NCI-H460 (cell line): ENCODE results near the gene KCNMA1. TPM values are rescaled to one million over a fixed set of nuclear protein-coding genes. Genes with fewer than 3 reads are reported as not detected.

Experiments used
- DNase-seq: peaks from one replicate; pipeline ENCODE4 v3.0.0-alpha.2; 2016; ENCODE audit warnings: low read depth; ENCODE audit errors: extremely low read depth
- total RNA-seq: library from RNA; depleted of rRNA; stranded (reverse); fragments of >200 nt; shearing (Covaris generic); gene quantifications from 2 replicates; pipeline ENCODE4 v1.2.3, GENCODE V29; 2014

Gene KCNMA1
- total RNA-seq, 1 experiment from 2014 or later, result 0.54 TPM

- no peak for DNase-seq
These were observed 457.5 kb downstream of the KCNMA1 start for GRCh38 chr10:77180104-77180503.

DNA sequence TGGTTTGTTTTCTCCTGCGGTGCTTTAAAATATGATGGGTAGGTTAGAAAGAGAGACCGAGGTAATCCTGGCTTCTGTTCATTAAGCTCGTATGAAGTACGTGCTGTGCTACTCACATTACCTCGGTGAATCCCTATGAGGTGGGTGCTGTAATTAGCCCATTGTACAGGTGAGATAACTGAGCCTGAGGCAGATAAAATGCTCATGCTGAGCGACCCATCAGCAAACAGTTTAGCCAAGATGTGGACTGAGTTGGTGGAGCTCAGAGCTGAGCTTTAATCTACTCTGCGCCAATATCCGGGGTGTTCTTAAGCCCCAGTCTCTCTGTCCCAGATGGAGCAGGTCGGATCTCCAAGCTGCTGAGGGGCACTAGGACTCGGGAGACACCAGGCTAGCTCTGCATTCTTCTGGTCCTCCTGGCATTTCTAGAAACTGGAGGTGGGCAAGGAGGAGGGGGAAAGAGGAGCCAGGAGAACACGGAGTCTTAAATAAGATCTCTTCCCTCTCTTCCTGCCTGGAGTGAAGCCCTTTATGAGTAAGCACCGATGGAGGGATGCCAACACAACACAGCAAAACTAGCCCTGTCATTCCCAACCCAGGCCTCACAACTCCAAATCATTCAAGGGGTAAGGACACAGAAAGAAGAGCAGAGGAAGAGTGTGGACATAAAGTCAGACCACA is 458.5 kb downstream of the KCNMA1 start:
- no peak for DNase-seq

- DNase-seq, result no peak
These were observed 460.0 kb downstream of the KCNMA1 start for GRCh38 chr10:77177589-77177988.

GRCh38 chr10:77177161-77177560 is 460.4 kb downstream of the KCNMA1 start:
- DNase-seq, result no peak

DNA sequence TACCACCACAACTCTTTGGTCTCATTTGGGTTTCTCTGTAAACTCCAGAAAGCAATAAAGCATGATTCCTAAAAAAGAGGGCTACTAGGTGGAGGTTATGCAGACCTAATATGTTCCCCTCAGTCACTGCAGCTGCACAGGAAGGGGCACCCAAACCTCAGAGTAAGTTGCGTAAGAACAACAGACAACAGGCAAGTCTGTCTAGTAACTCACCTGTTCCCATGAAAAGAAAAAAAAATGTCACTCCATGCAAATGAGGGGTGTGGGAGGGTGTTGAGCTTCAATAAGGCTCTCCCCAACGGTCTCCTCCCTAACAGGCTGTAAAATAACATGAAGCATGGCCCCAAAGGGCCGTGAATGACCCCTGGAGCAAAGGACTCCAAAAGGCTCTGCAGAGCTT is 461.4 kb downstream of the KCNMA1 start:
- no peak for DNase-seq

- no peak for DNase-seq
These were observed 461.9 kb downstream of the KCNMA1 start for GRCh38 chr10:77175631-77176222.

GRCh38 chr10:77173615-77174461 is 463.8 kb downstream of the KCNMA1 start:
- DNase-seq, result peak; percentile 79

DNA sequence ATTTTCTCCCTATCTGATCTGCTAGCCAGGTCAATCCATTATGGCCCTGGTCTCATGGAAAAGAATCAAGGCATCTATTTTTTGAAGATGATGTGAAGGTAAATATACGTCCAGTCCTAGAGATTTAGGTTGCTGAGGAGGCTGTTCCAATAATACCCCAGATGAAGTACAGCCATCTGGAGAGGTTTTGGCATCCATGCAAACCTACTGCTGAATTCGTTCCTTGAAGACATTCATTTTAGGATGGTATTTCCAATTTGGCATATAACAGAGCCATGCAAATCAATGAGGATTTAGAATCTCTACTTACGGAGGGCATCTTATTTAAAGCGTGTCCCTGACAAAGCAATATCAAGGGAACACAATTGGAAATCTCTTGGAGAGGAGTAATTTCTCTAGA is 465.5 kb downstream of the KCNMA1 start:
- no peak for DNase-seq

GRCh38 chr10:77168861-77169260 is 468.7 kb downstream of the KCNMA1 start:
- DNase-seq, result no peak

GRCh38 chr10:77168161-77168560 is 469.4 kb downstream of the KCNMA1 start:
- no peak for DNase-seq

DNA sequence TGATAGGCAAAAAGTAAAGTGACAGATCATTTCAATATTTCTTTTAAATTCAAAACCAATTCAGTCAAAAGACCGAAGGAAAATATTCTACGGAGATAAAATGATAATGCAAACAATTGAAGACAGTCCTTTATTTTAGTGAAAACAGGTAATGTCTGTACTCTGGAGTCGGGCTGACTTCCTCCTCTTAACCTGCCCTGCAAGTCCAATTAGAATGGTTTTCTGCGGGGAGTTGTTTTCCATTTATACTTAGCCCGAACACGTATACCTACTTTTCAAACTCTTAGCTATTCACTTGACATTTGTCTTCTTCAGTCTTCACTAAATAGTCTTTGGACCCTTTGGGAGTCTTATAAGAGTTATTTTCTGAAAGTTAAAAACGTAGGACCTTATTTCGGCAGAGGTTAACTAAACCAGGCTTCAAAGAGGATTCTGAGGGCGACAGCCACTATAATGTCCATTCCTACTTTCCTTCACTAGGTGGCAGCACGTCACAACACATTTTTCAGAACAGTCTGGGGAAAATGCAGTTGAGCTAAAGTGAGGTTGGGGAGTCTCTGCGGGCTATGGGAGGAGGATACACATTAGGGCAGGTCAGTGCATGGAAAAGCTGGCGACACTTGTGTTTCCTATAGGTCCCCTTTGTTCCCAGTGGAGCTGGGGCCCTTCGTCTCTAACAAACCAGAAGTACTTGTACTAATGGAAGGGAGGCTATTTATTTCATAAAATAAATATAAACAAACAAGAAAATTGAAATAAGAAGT is 472.0 kb downstream of the KCNMA1 start:
- peak; percentile 77 for DNase-seq

DNA sequence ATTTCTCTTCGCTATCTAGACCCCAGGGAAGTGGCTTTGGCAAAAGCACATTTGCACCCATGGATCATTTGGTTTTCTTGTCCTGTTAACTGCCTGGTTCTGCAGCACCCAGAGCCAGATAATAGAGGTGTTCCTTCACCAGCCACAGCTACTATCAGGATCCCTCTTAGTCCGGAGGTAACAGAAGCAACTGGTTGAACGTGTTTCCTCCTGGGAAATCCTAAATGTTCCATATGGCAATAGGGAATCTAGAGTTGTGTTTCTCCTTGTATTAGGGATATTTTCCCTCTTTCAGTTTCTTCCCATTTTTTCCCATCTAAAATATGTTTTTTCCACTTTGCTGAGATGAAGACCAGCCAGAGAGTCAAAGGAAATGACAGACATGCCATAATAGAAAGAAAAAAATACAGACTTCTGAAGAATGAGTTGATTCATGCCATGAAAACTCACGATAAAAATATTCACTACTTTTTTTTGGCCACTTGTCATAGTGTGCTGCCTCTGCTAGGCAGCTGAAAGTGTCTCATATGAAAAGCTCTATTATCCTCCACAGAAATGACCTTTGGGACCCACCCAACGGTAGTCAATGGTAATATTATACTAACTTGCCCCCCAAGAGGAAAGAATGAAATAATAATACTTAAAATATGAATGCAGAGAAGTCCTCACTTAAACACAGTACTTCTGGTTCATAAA is 472.8 kb downstream of the KCNMA1 start:
- no peak for DNase-seq

GRCh38 chr10:77163670-77164348 is 473.8 kb downstream of the KCNMA1 start:
- peak; percentile 91 for DNase-seq

GRCh38 chr10:77162697-77163096 is 474.9 kb downstream of the KCNMA1 start:
- DNase-seq, result no peak

DNA sequence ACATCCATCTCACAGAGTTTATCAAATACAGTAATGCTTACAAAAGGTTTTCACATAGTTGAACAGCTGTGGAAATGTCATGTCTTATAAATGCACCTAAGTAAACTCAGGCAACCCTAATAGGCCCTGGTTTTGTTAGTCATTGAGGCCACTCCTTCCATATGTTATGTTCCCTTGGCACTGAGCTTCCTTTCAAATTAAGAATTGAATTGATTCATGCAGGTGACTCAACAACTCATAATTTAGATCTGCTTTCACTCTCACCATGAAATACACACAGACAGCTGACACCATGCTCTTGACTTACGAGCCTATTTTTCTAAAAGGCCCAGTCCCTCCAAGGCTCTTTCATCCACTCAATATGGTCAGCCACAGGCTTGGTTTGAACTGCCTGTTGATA is 476.9 kb downstream of the KCNMA1 start:
- DNase-seq, result no peak

DNA sequence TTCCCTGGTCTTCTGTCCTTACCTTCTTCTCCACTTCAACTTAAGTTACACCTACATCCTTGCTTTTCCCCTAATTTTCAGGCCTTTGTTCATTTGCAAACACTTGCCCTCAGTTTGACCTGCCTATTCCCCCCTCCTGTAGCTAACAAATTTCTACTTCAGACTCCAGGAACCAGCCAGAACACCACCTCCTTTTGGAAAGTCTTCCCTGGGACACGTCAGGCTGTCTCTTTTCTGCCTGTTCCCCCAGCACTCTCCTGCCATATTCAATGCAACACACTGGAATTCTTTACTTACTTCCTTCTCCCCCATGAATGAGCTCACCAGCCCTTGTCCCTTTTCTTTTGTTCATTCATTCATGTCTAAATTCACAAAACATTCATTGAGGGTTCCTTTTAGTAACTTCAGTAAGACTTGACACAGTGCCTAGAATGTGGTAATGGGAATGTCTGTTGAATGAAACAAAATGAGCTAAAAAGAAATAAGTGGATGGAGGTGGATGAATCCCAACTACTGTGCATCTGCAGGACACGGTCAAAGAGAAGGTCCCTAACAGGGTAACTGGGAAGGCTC is 478.0 kb downstream of the KCNMA1 start:
- DNase-seq, result no peak

DNA sequence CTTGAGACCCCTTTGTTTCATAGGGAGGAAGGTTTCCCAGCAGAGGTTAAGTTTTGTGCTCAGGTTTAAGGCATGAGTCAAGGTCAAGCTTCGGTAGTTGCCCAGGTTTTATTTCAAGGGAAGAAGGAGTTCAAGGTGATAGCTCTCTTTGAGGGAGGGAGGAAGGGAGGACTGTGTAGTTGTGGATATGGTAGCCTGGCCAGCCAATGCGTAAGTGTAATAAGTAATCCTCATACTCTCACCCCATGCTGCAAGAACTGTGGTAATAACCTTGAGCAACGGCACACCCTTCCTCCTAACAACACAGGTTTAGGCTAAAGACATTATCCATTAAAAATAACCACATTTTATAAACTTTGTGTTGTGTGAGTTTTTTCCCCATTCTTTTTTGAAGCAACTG is 478.9 kb downstream of the KCNMA1 start:
- no peak for DNase-seq

DNA sequence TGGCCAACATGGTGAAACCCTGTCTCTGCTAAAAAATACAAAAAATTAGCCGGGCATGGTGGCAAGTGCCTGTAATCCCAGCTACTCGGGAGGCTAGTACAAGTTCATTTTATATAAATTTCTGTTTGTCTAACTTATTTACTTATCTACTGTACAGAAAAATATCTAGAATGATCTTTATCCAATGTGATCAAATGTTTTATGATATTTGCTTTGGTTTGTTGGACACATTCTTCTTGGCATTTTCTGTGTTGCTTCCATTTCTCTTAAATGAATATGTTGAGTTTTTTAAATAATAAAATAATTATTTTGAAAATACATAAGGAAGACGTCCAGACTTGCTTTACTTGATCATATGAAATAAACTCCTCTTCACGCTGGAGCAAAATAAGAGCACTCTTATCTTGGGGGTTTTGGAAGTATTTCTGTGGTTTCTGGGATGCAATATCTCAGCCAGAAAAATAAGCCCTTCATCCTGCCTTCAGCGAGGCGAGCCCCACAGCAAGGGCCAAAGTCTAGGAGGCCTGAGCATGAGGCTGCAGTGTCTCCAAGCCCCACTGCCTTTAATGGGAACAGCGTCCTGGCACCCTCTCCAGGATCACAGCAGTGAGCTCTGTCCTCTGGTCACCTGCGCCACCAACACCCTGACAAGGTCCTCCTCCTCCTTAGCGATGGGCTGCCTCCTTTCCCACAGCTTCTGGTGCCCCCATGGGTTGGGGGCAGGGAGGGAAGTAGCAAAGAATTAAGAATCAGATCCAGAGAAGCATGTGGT is 480.2 kb downstream of the KCNMA1 start:
- DNase-seq, result no peak

DNA sequence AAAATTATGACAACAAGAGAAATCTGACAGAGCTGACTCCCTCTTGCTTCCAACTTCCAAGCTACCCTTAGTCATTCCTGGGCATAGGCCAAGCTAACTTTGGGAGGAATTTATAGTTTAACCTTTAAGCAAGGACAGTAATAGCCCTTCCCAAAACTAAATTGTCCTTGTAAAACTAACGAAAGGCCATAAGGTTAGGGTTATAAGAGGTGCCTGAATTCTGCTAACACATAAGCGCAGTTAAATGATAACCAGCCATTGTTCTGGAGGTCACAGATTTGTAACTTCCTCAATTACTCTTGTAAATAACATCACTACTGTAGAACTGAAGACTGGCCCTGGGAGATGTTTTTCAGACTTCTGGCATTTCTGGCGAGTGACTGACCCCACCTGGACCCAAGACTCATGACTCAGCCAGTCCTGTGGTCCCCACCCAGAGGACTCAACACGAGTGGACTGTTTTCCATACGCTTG is 481.2 kb downstream of the KCNMA1 start:
- no peak for DNase-seq
